Skeletal muscle tissue (tissue), 4 donors: ENCODE measurements around the gene POLE4. TPM values are rescaled to one million over a fixed set of nuclear protein-coding genes. Genes with fewer than 3 reads are reported as not detected.
A peak's percentile ranks its signal among the peaks of the same experiment; 100 is the strongest.

Source experiments
- H3K27ac ChIP-seq: one replicate; pipeline ENCODE4 v1.7.0; 2013; ENCODE audit warnings: mild to moderate bottlenecking, low read depth, low read length, inconsistent platforms
- H3K27me3 ChIP-seq, 3 donors: one replicate each; pipeline ENCODE4 v1.7.0; 2013; ENCODE audit warnings: low read length in 3 of 3; ENCODE audit not compliant: control insufficient read depth in 3 of 3, insufficient read depth in 3 of 3
- H3K36me3 ChIP-seq, 3 donors: one replicate each; pipeline ENCODE4 v1.7.0; 2013; ENCODE audit warnings: low read length in 3 of 3; ENCODE audit not compliant: control insufficient read depth in 3 of 3, insufficient read depth in 3 of 3
- H3K4me1 ChIP-seq, 3 donors: one replicate each; pipeline ENCODE4 v1.7.0; 2013; ENCODE audit warnings: low read length in 3 of 3, mild to moderate bottlenecking in 3 of 3; ENCODE audit not compliant: control insufficient read depth in 3 of 3, insufficient read depth in 3 of 3
- H3K4me3 ChIP-seq, 3 donors: one replicate each; pipeline ENCODE4 v1.7.0; 2013; ENCODE audit warnings: low read length in 3 of 3
- H3K9ac ChIP-seq, 3 donors: one replicate each; pipeline ENCODE4 v1.7.0; 2013; ENCODE audit warnings: low read length in 3 of 3, mild to moderate bottlenecking in 3 of 3, moderate library complexity in 2 of 3, low read depth in 1 of 3
- H3K9me3 ChIP-seq, 3 donors: one replicate each; pipeline ENCODE4 v1.7.0; 2013; ENCODE audit warnings: low read length in 3 of 3; ENCODE audit not compliant: control insufficient read depth in 3 of 3
- total RNA-seq: library from RNA; depleted of rRNA; stranded (reverse); fragments of >200 nt; gene quantifications from one replicate; pipeline ENCODE4 v1.2.3, GENCODE V29; 2014
- donor health status: Osteomylitis.

The POLE4 gene
- total RNA-seq, 1 donor from 2014 or later = 33.9 TPM

GRCh38 chr2:74953796-74954499 is 4.5 kb upstream of the POLE4 start:
- Histone ChIP-seq H3K4me3 (no peak overlapping the region), H3K36me3 (no peaks in the 10 kb centered on the region), H3K9ac (no peak overlapping the region), H3K9me3 (no peaks in the 10 kb centered on the region), H3K27ac (no peak overlapping the region), H3K27me3 (no peaks in the 10 kb centered on the region), H3K4me1 (peaks cover 4 to 6% (median 4%) of the 10 kb centered on the region in 3 donors)

- H3K4me3 ChIP-seq = no peak overlapping the region
- no peaks in the 10 kb centered on the region for H3K27me3 ChIP-seq
- no peak overlapping the region for H3K9ac ChIP-seq
- H3K9me3 ChIP-seq = no peaks in the 10 kb centered on the region
- H3K36me3 ChIP-seq = peaks cover 0 to 2% (median 0%) of the 10 kb centered on the region in 3 donors
- no peak overlapping the region for H3K27ac ChIP-seq
- peaks cover 9 to 12% (median 9%) of the 10 kb centered on the region in 3 donors for H3K4me1 ChIP-seq
Measured at GRCh38 chr2:74954500-74954874, 4.0 kb upstream of the POLE4 start.

GRCh38 chr2:74957886-74958273 is 563 bp upstream of the POLE4 start:
- H3K27me3 ChIP-seq = no peaks in the 10 kb centered on the region
- H3K36me3 ChIP-seq = peaks cover 2 to 20% (median 15%) of the 10 kb centered on the region in 3 donors
- peak overlapping the region; percentile 78 to 89 (median 82) for H3K9ac ChIP-seq
- H3K4me1 ChIP-seq = peaks cover 9 to 12% (median 9%) of the 10 kb centered on the region in 3 donors
- no peaks in the 10 kb centered on the region for H3K9me3 ChIP-seq
- peak overlapping the region; percentile 90 for H3K27ac ChIP-seq
- peak overlapping the region; percentile 73 to 89 (median 86) for H3K4me3 ChIP-seq

- peak overlapping the region; percentile 79 to 89 (median 86) for H3K4me3 ChIP-seq
- H3K27ac ChIP-seq = peak overlapping the region; percentile 90
- H3K4me1 ChIP-seq = peaks cover 9 to 12% (median 9%) of the 10 kb centered on the region in 3 donors
- peak overlapping the region in 2 of 3 donors; percentile 82 to 89 for H3K9ac ChIP-seq
- no peaks in the 10 kb centered on the region for H3K27me3 ChIP-seq
- no peaks in the 10 kb centered on the region for H3K9me3 ChIP-seq
- peaks cover 2 to 23% (median 20%) of the 10 kb centered on the region in 3 donors for H3K36me3 ChIP-seq
Measured at GRCh38 chr2:74959106-74959751, 786 bp downstream of the POLE4 start.

- H3K9me3 ChIP-seq = no peaks in the 10 kb centered on the region
- peaks cover 3 to 17% (median 13%) of the 10 kb centered on the region in 3 donors for H3K36me3 ChIP-seq
- no peaks in the 10 kb centered on the region for H3K27me3 ChIP-seq
- no peak overlapping the region for H3K4me3 ChIP-seq
- no peak overlapping the region for H3K9ac ChIP-seq
- no peaks in the 10 kb centered on the region for H3K4me1 ChIP-seq
- no peak overlapping the region for H3K27ac ChIP-seq
Measured at GRCh38 chr2:74966887-74967286, 8.4 kb downstream of the POLE4 start.

GRCh38 chr2:74975016-74975415 is 16.6 kb downstream of the POLE4 start:
- no peaks in the 10 kb centered on the region for H3K27me3 ChIP-seq
- no peak overlapping the region for H3K4me3 ChIP-seq
- H3K4me1 ChIP-seq = no peaks in the 10 kb centered on the region
- H3K9me3 ChIP-seq = no peaks in the 10 kb centered on the region
- no peak overlapping the region for H3K27ac ChIP-seq
- H3K36me3 ChIP-seq = no peaks in the 10 kb centered on the region
- H3K9ac ChIP-seq = no peak overlapping the region

GRCh38 chr2:74979844-74980243 is 21.4 kb downstream of the POLE4 start:
- Histone ChIP-seq H3K27me3 (no peaks in the 10 kb centered on the region), H3K4me3 (no peak overlapping the region), H3K9ac (no peak overlapping the region), H3K36me3 (no peaks in the 10 kb centered on the region), H3K9me3 (no peaks in the 10 kb centered on the region), H3K4me1 (no peaks in the 10 kb centered on the region), H3K27ac (no peak overlapping the region)

- H3K36me3 ChIP-seq = no peaks in the 10 kb centered on the region
- H3K4me3 ChIP-seq = no peak overlapping the region
- no peaks in the 10 kb centered on the region for H3K9me3 ChIP-seq
- H3K27me3 ChIP-seq = no peaks in the 10 kb centered on the region
- H3K4me1 ChIP-seq = no peaks in the 10 kb centered on the region
- no peak overlapping the region for H3K27ac ChIP-seq
- H3K9ac ChIP-seq = no peak overlapping the region
Measured at GRCh38 chr2:74982577-74982976, 24.1 kb downstream of the POLE4 start.

GRCh38 chr2:74983631-74984392 is 25.4 kb downstream of the POLE4 start:
- Histone ChIP-seq H3K9ac (no peak overlapping the region), H3K27ac (no peak overlapping the region), H3K4me1 (no peaks in the 10 kb centered on the region), H3K4me3 (no peak overlapping the region), H3K27me3 (no peaks in the 10 kb centered on the region), H3K36me3 (no peaks in the 10 kb centered on the region), H3K9me3 (no peaks in the 10 kb centered on the region)
